Measurements from ENCODE around the gene VPS13A. TPM values are rescaled to one million over a fixed set of nuclear protein-coding genes. Genes with fewer than 3 reads are reported as not detected.

VPS13A gene
- total RNA-seq, 4 donors from 2014 or later = 24.6 to 31.0 (median 27.6) TPM

DNA sequence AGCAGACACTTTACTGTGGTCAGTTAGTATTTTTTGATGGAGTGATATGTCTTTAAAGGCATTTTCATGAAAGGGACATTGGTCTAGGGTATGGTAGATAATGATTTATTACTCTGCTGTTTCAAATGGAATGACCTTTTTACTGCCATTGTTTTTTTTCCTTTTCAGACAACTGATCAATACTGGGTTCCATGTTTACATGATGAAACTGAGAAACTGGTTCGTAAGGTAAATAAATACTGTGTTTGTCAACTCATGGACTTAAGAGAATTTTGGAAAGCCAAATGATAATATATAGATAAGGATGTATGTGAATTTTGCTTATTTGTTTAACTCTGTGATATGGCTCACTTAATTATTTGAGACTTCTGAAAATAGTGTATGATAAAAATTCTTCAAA, 35.5 kb downstream of the VPS13A start:
- no peak for DNase-seq (ENCODE audit: low spot score in 2 of 2)
- WGBS, 2 donors = 91% methylated on average over 1 of the region's 1 CpG
- H3K4me3 ChIP-seq = no peak overlapping the region
- H3K36me3 ChIP-seq = peaks cover 0 to 36% (median 0%) of the 10 kb centered on the region in 3 donors
- H3K27me3 ChIP-seq = no peaks in the 10 kb centered on the region
- no peaks in the 10 kb centered on the region for H3K9me3 ChIP-seq
- TF ChIP-seq, protein P1, sequence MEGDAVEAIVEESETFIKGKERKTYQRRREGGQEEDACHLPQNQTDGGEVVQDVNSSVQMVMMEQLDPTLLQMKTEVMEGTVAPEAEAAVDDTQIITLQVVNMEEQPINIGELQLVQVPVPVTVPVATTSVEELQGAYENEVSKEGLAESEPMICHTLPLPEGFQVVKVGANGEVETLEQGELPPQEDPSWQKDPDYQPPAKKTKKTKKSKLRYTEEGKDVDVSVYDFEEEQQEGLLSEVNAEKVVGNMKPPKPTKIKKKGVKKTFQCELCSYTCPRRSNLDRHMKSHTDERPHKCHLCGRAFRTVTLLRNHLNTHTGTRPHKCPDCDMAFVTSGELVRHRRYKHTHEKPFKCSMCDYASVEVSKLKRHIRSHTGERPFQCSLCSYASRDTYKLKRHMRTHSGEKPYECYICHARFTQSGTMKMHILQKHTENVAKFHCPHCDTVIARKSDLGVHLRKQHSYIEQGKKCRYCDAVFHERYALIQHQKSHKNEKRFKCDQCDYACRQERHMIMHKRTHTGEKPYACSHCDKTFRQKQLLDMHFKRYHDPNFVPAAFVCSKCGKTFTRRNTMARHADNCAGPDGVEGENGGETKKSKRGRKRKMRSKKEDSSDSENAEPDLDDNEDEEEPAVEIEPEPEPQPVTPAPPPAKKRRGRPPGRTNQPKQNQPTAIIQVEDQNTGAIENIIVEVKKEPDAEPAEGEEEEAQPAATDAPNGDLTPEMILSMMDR (IDR thresholded peaks at IDR 0.05) = no peak
- TF ChIP-seq EP300 (IDR thresholded peaks at IDR 0.05) (no peak), POLR2A (IDR thresholded peaks at IDR 0.05) (no peak)
- no peaks in the 10 kb centered on the region for H3K4me1 ChIP-seq
- H3K27ac ChIP-seq = no peak overlapping the region

DNA sequence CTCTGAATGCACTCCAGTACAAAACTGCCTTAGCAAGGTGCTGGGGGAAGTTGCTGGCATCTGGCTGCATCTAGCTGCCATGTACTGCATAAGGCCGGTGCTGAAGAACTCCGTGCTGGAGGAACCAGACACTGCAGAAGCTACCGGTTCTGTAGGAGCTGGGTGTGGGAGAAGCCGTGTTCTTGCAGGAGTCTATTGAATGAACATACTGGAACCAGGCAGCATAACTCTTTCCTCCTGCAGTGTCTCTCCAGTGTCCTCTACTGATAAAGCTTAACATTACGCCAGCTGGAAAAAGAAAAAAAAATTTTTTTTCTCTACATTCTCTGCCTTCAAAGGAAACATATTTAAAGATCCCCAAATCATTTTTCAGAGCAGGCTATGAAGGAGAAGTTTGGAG, 38.5 kb downstream of the VPS13A start:
- TF ChIP-seq, protein P1 (IDR thresholded peaks at IDR 0.05) = no peak
- TF ChIP-seq POLR2A (IDR thresholded peaks at IDR 0.05) (no peak), EP300 (IDR thresholded peaks at IDR 0.05) (no peak)
- no peaks in the 10 kb centered on the region for H3K27me3 ChIP-seq
- WGBS, 2 donors = 61 to 65% methylated on average over 5 of the region's 5 CpGs

DNA sequence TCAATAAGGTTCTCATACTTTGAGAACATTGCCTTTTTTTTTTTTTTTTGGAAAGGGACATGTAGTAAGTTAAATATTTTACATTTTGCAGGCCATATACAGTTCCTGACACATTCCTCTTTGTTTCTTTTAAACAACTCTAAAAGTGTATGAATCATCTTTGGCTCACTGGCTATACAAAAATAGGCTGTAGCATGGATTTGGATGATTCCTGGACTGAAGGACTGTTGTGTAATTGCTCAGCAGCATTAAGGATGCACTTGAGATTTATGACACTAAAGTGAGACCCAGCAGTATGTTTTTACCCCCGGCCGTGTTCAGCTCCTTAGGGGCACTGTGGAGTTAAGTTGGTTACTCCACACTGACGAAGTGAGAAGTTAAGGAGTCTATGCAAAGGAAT, 41.3 kb downstream of the VPS13A start:
- no peak overlapping the region for H3K4me3 ChIP-seq

More for the DNA sequence above, 38.5 kb downstream of the VPS13A start:
- H3K9me3 ChIP-seq = no peaks in the 10 kb centered on the region
- H3K36me3 ChIP-seq = peaks cover 0 to 26% (median 0%) of the 10 kb centered on the region in 3 donors
- no peaks in the 10 kb centered on the region for H3K4me1 ChIP-seq
- DNase-seq (ENCODE audit: low spot score in 2 of 2) = no peak
- no peak overlapping the region for H3K4me3 ChIP-seq
- H3K27ac ChIP-seq = no peak overlapping the region

DNA sequence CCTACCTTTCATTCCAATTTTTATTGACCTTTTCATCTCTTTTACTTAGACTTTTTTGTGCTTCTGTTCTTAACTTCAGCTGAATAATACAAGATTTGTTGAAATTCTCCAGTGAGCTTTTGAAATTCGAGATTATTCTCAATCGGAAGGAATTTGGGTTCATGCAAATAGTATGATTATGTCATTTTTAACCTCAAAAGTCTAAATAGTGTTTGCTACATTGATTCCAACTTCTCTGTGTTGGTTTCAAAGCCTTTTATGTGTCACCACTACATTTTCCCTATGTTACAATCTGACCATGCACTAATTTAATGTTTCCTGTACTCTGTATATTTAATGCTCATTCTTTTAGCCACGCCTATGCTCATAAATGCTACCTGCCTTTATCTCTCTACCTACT, 44.1 kb downstream of the VPS13A start:
- DNase-seq (ENCODE audit: low spot score in 2 of 2) = no peak
- Histone ChIP-seq H3K9me3 (no peaks in the 10 kb centered on the region), H3K36me3 (peaks cover 0 to 26% (median 0%) of the 10 kb centered on the region in 3 donors), H3K4me3 (no peak overlapping the region), H3K4me1 (no peaks in the 10 kb centered on the region), H3K27me3 (no peaks in the 10 kb centered on the region), H3K27ac (no peak overlapping the region)
- TF ChIP-seq, protein P1 (IDR thresholded peaks at IDR 0.05) = no peak
- TF ChIP-seq POLR2A (IDR thresholded peaks at IDR 0.05) = no peak
- TF ChIP-seq EP300 (IDR thresholded peaks at IDR 0.05) = no peak
- 56 to 67% methylated on average over 3 of the region's 3 CpGs for WGBS, 2 donors

More for the DNA sequence above, 41.3 kb downstream of the VPS13A start:
- no peak for TF ChIP-seq POLR2A (IDR thresholded peaks at IDR 0.05)
- no peak for TF ChIP-seq EP300 (IDR thresholded peaks at IDR 0.05)
- TF ChIP-seq, protein P1 (IDR thresholded peaks at IDR 0.05) = no peak
- Histone ChIP-seq H3K36me3 (peaks cover 0 to 11% (median 0%) of the 10 kb centered on the region in 3 donors), H3K4me1 (no peaks in the 10 kb centered on the region), H3K27me3 (no peaks in the 10 kb centered on the region), H3K27ac (no peak overlapping the region), H3K9me3 (no peaks in the 10 kb centered on the region)
- DNase-seq (ENCODE audit: low spot score in 2 of 2) = no peak
- WGBS, 2 donors = 75 to 79% methylated on average over 3 of the region's 3 CpGs

DNA sequence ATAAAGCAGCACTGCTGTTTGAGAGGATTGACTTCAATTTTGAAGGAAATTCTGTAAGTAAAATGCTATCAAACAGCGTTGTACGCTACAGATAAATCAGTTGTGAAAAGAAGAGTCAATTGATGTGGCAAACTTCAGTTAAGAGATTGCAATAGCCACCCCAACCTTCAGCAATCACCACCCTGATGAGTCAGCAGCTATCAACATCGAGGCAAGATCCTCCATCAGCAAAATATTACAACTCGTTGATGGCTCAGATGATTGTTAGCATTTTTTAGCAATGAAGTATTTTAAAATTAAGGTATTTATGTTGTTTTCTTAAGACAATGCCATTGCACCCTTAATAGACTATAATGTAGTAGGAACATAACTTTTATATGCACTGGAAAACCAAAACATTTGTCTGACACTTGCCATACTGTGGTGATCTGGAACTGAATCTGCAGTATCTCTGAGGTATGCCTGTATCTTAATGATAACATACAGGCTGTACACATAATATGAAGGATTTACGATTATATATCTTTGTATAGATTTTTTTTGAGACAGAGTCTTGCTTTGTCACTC, 47.5 kb downstream of the VPS13A start:
- no peak overlapping the region for H3K27ac ChIP-seq
- no peaks in the 10 kb centered on the region for H3K4me1 ChIP-seq
- 83 to 84% methylated on average over 5 of the region's 5 CpGs for whole genome bisulfite sequencing, 2 donors
- no peak for DNase-seq (ENCODE audit: low spot score in 2 of 2)
- peaks cover 0 to 55% (median 0%) of the 10 kb centered on the region in 3 donors for H3K36me3 ChIP-seq
- no peak for TF ChIP-seq POLR2A (IDR thresholded peaks at IDR 0.05)
- TF ChIP-seq, protein P1 (IDR thresholded peaks at IDR 0.05) = no peak
- no peak for TF ChIP-seq EP300 (IDR thresholded peaks at IDR 0.05)
- H3K9me3 ChIP-seq = no peaks in the 10 kb centered on the region
- no peak overlapping the region for H3K4me3 ChIP-seq
- H3K27me3 ChIP-seq = no peaks in the 10 kb centered on the region

Measured in tibial nerve (tissue), 4 donors.